Superior temporal gyrus (tissue), 1 donor: Measurements from ENCODE around the gene PYHIN1.
A peak's percentile ranks its signal among the peaks of the same experiment; 100 is the strongest.

Experiments used
- DNase-seq: peaks from one replicate; pipeline ENCODE4 v3.0.0-alpha.2; 2016; ENCODE audit errors: extremely low spot score

Gene PYHIN1

GRCh38 chr1:158931055-158931737 is at the start of gene PYHIN1:
TSS of gene PYHIN1 (plus strand) at chr1:158931552. CDS start at chr1:158936911, 5,359 bp downstream.
- DNase-seq, result no peak

GRCh38 chr1:158893654-158894053 is 37.7 kb upstream of the PYHIN1 start:
- DNase-seq, result no peak

- no peak for DNase-seq
These were observed 32.6 kb upstream of the PYHIN1 start for GRCh38 chr1:158898722-158899121.

- DNase-seq, result no peak
These were observed 29.7 kb upstream of the PYHIN1 start for GRCh38 chr1:158901623-158902022.

- no peak for DNase-seq
These were observed 15.3 kb upstream of the PYHIN1 start for GRCh38 chr1:158916085-158916484.

- DNase-seq, result peak; percentile 10
These were observed 6.7 kb upstream of the PYHIN1 start for GRCh38 chr1:158924677-158925076.

- no peak for DNase-seq
These were observed 848 bp upstream of the PYHIN1 start for GRCh38 chr1:158930504-158930903.

- no peak for DNase-seq
These were observed 819 bp downstream of the PYHIN1 start for GRCh38 chr1:158932171-158932570.

- no peak for DNase-seq
These were observed 2.3 kb downstream of the PYHIN1 start for GRCh38 chr1:158933621-158934020.

- DNase-seq, result no peak
These were observed 7.8 kb downstream of the PYHIN1 start for GRCh38 chr1:158939180-158939579.

- DNase-seq, result no peak
These were observed 10.0 kb downstream of the PYHIN1 start for GRCh38 chr1:158941317-158941716.

GRCh38 chr1:158942490-158942889 is 11.1 kb downstream of the PYHIN1 start:
- DNase-seq, result no peak

GRCh38 chr1:158943059-158943458 is 11.7 kb downstream of the PYHIN1 start:
- no peak for DNase-seq

- DNase-seq, result no peak
These were observed 13.7 kb downstream of the PYHIN1 start for GRCh38 chr1:158945061-158945460.

- no peak for DNase-seq
These were observed 15.4 kb downstream of the PYHIN1 start for GRCh38 chr1:158946785-158947184.

GRCh38 chr1:158951956-158952355 is 20.6 kb downstream of the PYHIN1 start:
- DNase-seq, result no peak

- no peak for DNase-seq
These were observed 21.1 kb downstream of the PYHIN1 start for GRCh38 chr1:158952416-158952815.

GRCh38 chr1:158961178-158961577 is 29.8 kb downstream of the PYHIN1 start:
- DNase-seq, result no peak

- no peak for DNase-seq
These were observed 31.6 kb downstream of the PYHIN1 start for GRCh38 chr1:158962983-158963382.

GRCh38 chr1:158969166-158969565 is 37.8 kb downstream of the PYHIN1 start:
- no peak for DNase-seq

GRCh38 chr1:158969855-158970254 is 38.5 kb downstream of the PYHIN1 start:
- DNase-seq, result no peak

- DNase-seq, result no peak
These were observed 41.5 kb downstream of the PYHIN1 start for GRCh38 chr1:158972841-158973240.

GRCh38 chr1:158976219-158976618 is 44.9 kb downstream of the PYHIN1 start:
- DNase-seq, result no peak

- no peak for DNase-seq
These were observed 47.4 kb downstream of the PYHIN1 start for GRCh38 chr1:158978730-158979129.
